ENCODE results near the gene SCN11A.

SCN11A gene

GRCh38 chr3:39051649-39052561 is at the start of gene SCN11A, which contains the start of gene WDR48:
SCN11A (minus strand) TSS chr3:39051944; CDS start chr3:38950362, 101,582 bp downstream.
WDR48 (plus strand) TSS chr3:39052016; CDS start chr3:39052026, 10 bp downstream.
- peak; percentile 87 for DNase-seq (ENCODE audit: low read depth, low spot score)

- no peak for DNase-seq (ENCODE audit: low read depth, low spot score)
Observed at GRCh38 chr3:39101022-39101689, 49.4 kb upstream of the SCN11A start.

GRCh38 chr3:39100500-39100886 is 48.7 kb upstream of the SCN11A start:
- no peak for DNase-seq (ENCODE audit: low read depth, low spot score)

GRCh38 chr3:39099738-39100499 is 48.2 kb upstream of the SCN11A start:
- no peak for DNase-seq (ENCODE audit: low read depth, low spot score)

- DNase-seq (ENCODE audit: low read depth, low spot score) = no peak
Observed at GRCh38 chr3:39099242-39099641, 47.5 kb upstream of the SCN11A start.

- DNase-seq (ENCODE audit: low read depth, low spot score) = no peak
Observed at GRCh38 chr3:39098473-39099000, 46.8 kb upstream of the SCN11A start.

- DNase-seq (ENCODE audit: low read depth, low spot score) = no peak
Observed at GRCh38 chr3:39097716-39098472, 46.1 kb upstream of the SCN11A start.

- DNase-seq (ENCODE audit: low read depth, low spot score) = no peak
Observed at GRCh38 chr3:39096775-39097174, 45.0 kb upstream of the SCN11A start.

- DNase-seq (ENCODE audit: low read depth, low spot score) = no peak
Observed at GRCh38 chr3:39095778-39096177, 44.0 kb upstream of the SCN11A start.

GRCh38 chr3:39094851-39095677 is 43.3 kb upstream of the SCN11A start:
- DNase-seq (ENCODE audit: low read depth, low spot score) = no peak

- DNase-seq (ENCODE audit: low read depth, low spot score) = no peak
Observed at GRCh38 chr3:39090922-39091321, 39.2 kb upstream of the SCN11A start.

GRCh38 chr3:39088889-39089288 is 37.1 kb upstream of the SCN11A start:
- no peak for DNase-seq (ENCODE audit: low read depth, low spot score)

GRCh38 chr3:39088456-39088855 is 36.7 kb upstream of the SCN11A start:
- no peak for DNase-seq (ENCODE audit: low read depth, low spot score)

GRCh38 chr3:39086144-39086543 is 34.4 kb upstream of the SCN11A start:
- no peak for DNase-seq (ENCODE audit: low read depth, low spot score)

GRCh38 chr3:39082666-39083313 is 31.0 kb upstream of the SCN11A start:
- no peak for DNase-seq (ENCODE audit: low read depth, low spot score)

GRCh38 chr3:39080026-39080425 is 28.3 kb upstream of the SCN11A start:
- no peak for DNase-seq (ENCODE audit: low read depth, low spot score)

GRCh38 chr3:39079530-39079929 is 27.8 kb upstream of the SCN11A start:
- DNase-seq (ENCODE audit: low read depth, low spot score) = no peak

GRCh38 chr3:39075910-39076309 is 24.2 kb upstream of the SCN11A start:
- DNase-seq (ENCODE audit: low read depth, low spot score) = no peak

- no peak for DNase-seq (ENCODE audit: low read depth, low spot score)
Observed at GRCh38 chr3:39068556-39068955, 16.8 kb upstream of the SCN11A start.

GRCh38 chr3:39067286-39067685 is 15.5 kb upstream of the SCN11A start:
- no peak for DNase-seq (ENCODE audit: low read depth, low spot score)
